Stimulated activated naive CD8-positive, alpha-beta T cell treated with anti-CD3 and anti-CD28 coated beads, Interleukin-15, Interleukin-2, amounts not matched to agents 100 ng/mL and 50 ng/mL, for 24 hours (primary cell): ENCODE measurements around the gene BAIAP2.

Experiments
- H3K27ac Mint-ChIP-seq: one replicate; pipeline ENCODE4 v1.8.0; 2021; ENCODE audit warnings: mild to moderate bottlenecking, mixed read lengths
- H3K27me3 Mint-ChIP-seq: one replicate; pipeline ENCODE4 v1.8.0; 2021; ENCODE audit warnings: mixed read lengths
- H3K36me3 Mint-ChIP-seq: one replicate; pipeline ENCODE4 v1.8.0; 2021; ENCODE audit warnings: low read depth, mixed read lengths
- H3K4me1 Mint-ChIP-seq: one replicate; pipeline ENCODE4 v1.8.0; 2021; ENCODE audit warnings: low read depth, mixed read lengths
- H3K4me3 Mint-ChIP-seq: one replicate; pipeline ENCODE4 v1.8.0; 2021; ENCODE audit warnings: mild to moderate bottlenecking, mixed read lengths
- H3K9me3 Mint-ChIP-seq: one replicate; pipeline ENCODE4 v1.8.0; 2021; ENCODE audit warnings: mixed read lengths

BAIAP2 gene

DNA sequence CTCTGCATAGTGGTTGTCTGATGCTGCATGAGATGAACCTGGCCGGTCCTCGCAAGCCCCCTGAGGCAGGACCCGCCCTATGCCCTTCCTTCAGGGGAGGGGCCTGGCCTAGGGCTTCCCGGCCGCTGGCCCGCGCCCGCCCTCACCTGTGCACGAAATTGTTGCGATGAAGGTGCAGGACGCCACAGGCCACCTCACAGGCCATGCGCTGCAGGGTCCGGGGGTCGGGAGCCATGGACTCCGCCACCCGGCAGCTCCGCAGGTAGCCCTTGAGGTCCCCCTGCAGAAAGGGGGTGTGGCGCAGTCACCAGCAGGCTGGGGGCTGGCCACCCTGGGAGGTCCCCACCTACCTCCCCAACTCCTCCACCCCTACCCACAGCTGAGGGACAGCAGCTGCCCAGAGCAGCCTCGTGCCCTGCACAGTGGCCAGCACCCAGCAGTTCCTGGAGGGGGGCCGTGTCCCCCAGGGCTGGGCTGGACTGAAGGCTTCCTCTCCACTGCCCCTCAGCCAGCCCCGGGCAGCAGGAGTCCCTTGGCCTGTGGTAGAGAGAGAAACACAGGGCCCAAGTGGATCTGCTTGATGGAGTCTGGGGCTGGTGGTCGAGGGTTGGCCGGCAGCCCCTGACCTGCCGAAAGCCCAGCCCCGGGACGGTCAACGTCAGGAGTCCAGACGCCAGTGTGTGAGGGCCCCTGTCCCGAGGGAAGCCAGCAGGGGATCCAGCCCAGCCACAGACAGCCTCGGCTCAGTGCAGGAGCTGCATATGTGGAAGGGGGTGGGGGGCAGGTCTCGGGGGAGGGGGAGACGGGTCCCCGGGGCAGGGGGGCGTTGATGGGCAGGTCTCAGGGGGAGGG, 91.6 kb downstream of the BAIAP2 start:
- Mint-ChIP-seq H3K27ac (no peak overlapping the region), H3K27me3 (no peaks in the 10 kb centered on the region), H3K4me3 (no peak overlapping the region), H3K36me3 (no peaks in the 10 kb centered on the region), H3K4me1 (no peaks in the 10 kb centered on the region), H3K9me3 (no peaks in the 10 kb centered on the region)

DNA sequence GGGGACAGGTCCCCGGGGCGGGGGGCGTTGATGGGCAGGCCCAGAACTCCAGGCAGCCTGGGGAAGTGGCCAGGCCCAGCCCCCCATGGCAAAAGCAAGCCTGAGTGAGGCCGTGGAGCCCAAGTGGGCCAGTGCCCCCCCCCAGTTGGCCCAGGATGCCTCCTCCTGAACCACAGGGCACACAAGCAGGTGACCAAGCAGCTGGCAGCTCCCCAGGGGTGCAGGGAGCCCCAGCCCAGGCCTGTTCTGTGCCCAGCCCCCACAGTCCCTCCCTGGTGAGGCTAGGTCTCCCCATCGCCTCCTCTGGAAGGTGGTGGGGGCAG, 92.1 kb downstream of the BAIAP2 start:
- no peaks in the 10 kb centered on the region for H3K36me3 Mint-ChIP-seq
- H3K9me3 Mint-ChIP-seq = no peaks in the 10 kb centered on the region
- H3K4me1 Mint-ChIP-seq = no peaks in the 10 kb centered on the region
- H3K27ac Mint-ChIP-seq = no peak overlapping the region
- H3K27me3 Mint-ChIP-seq = no peaks in the 10 kb centered on the region
- H3K4me3 Mint-ChIP-seq = no peak overlapping the region

DNA sequence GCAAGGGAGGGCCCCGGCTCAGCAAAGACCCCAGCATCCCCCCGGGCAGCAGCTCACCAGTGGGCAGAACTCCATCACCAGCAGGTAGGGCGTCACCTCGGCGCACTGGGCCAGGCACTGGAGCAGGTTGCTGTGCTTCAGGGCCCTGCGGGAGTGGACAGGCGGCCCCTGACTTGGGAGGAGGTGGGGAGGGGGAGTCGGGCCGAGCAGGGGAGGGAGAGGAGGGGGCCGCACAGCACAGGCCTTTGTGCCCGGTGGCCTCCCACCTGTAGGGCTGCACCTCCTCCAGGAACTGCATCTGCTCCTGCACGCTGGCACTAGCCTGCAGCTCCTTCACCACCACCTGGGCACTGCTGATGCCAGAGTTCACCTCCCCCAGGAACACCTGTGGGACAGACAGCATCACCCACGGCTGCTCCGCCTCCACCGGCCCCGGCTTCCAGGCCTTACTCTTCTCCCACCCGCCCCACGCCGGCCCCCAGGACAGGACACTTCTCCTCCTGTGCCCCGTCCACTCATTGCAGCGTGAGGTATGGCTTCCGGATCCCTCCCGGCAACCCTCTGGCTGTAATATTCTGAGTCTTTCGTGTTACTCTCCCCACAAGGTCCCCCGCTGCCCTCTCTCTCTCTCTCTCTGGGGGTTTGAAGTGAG, 92.7 kb downstream of the BAIAP2 start:
- no peaks in the 10 kb centered on the region for H3K27me3 Mint-ChIP-seq
- H3K4me1 Mint-ChIP-seq = no peaks in the 10 kb centered on the region
- no peaks in the 10 kb centered on the region for H3K9me3 Mint-ChIP-seq
- H3K36me3 Mint-ChIP-seq = no peaks in the 10 kb centered on the region
- H3K4me3 Mint-ChIP-seq = no peak overlapping the region
- no peak overlapping the region for H3K27ac Mint-ChIP-seq

DNA sequence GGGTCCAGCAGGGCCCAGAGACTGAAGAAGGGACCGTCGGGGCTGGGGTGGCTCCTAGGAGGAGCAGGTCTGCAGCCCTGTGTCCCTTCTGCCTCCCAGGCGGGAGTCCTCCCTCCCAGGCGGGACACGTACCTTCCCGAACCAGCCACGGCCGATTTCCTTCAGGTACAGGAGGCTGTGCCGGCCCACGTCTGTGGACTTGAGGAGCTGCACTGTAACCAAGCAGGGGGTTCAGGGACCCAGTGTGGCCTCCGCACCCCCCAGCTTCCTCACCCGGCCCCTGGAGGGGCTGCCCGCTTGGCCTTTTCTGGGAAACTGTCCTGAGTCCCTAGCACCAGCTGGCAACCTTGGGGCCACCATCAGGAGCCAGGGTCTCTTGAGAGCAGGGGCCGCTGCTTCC, 93.4 kb downstream of the BAIAP2 start:
- no peaks in the 10 kb centered on the region for H3K36me3 Mint-ChIP-seq
- no peaks in the 10 kb centered on the region for H3K9me3 Mint-ChIP-seq
- H3K27me3 Mint-ChIP-seq = no peaks in the 10 kb centered on the region
- H3K4me3 Mint-ChIP-seq = no peak overlapping the region
- H3K4me1 Mint-ChIP-seq = no peaks in the 10 kb centered on the region
- H3K27ac Mint-ChIP-seq = no peak overlapping the region

DNA sequence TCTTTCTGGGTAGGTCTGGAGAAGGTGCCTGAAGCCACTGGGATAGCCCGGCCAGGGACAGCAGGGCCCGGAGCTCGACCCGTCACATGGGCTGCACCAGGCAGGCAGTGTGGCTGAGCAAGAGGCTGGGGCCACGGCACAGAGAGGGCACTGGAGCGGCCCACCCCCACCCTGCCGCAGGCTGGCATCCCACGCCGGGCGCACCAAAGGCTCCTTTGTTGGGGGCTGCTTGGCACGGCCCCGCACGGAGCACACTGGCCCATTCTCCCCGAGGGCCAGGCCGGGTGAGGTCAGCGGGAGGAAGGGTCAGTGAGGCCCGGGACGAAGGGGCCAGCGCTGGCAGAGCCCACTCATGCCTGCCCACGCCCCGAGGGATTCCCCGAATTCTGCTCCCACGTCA, 93.8 kb downstream of the BAIAP2 start:
- Mint-ChIP-seq H3K27ac (no peak overlapping the region), H3K4me3 (no peak overlapping the region), H3K36me3 (no peaks in the 10 kb centered on the region), H3K27me3 (no peaks in the 10 kb centered on the region), H3K4me1 (no peaks in the 10 kb centered on the region), H3K9me3 (no peaks in the 10 kb centered on the region)

DNA sequence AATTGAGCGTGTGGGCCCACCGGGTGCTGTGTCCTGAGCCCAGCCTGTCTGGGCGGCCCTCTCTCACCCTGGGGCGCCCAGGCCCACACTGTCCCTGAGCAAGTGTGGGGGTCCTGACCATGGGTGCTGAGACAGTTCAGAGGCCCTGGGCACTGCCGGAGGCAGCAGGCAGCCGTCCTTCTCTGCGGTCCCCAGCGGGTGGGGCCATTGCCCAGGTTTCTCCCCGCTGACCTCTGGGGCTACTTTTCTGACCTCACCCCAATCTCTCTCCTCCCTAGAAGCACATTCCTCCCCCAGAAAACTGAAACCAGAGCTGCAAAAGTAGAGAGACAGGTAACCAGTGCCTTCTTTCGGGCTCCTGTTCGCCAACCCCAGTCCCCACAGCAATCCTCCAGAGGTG, 94.3 kb downstream of the BAIAP2 start:
- Mint-ChIP-seq H3K27me3 (no peaks in the 10 kb centered on the region), H3K4me3 (no peak overlapping the region), H3K4me1 (no peaks in the 10 kb centered on the region), H3K36me3 (no peaks in the 10 kb centered on the region), H3K27ac (no peak overlapping the region), H3K9me3 (no peaks in the 10 kb centered on the region)

DNA sequence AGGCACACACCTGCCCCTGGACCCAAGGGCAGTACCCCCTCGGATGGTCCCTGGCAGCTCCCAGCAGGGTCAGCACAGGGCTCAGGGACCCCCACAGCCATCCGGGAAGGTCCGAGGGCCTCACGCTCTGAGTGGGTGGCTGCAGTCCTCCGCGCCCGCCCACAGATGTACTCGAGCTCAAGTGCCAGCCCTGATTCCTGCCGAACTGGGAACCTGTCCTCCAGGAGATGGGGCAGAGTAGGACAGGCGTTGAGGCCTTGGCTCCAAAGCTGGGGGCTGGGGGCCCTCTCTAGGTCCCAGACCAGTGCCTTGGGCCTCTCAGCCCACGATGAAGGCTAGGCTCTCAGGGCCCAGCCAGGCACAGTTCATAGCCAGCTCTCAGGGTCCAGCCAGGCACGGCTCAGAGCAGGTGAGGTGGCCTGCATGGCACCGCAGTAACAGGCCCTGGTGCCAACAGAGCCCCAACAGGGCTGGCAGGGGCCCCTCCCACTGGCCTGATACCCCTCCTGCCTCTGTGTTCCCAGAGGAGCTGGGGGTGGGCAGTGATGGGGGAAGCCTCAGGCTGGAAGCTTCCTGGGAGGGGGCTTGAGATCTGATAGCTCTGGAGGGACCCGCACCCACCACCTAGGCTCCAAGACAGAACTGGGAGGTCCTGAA, 94.9 kb downstream of the BAIAP2 start:
- Mint-ChIP-seq H3K27me3 (no peaks in the 10 kb centered on the region), H3K4me1 (no peaks in the 10 kb centered on the region), H3K27ac (no peak overlapping the region), H3K4me3 (no peak overlapping the region), H3K9me3 (no peaks in the 10 kb centered on the region), H3K36me3 (no peaks in the 10 kb centered on the region)

DNA sequence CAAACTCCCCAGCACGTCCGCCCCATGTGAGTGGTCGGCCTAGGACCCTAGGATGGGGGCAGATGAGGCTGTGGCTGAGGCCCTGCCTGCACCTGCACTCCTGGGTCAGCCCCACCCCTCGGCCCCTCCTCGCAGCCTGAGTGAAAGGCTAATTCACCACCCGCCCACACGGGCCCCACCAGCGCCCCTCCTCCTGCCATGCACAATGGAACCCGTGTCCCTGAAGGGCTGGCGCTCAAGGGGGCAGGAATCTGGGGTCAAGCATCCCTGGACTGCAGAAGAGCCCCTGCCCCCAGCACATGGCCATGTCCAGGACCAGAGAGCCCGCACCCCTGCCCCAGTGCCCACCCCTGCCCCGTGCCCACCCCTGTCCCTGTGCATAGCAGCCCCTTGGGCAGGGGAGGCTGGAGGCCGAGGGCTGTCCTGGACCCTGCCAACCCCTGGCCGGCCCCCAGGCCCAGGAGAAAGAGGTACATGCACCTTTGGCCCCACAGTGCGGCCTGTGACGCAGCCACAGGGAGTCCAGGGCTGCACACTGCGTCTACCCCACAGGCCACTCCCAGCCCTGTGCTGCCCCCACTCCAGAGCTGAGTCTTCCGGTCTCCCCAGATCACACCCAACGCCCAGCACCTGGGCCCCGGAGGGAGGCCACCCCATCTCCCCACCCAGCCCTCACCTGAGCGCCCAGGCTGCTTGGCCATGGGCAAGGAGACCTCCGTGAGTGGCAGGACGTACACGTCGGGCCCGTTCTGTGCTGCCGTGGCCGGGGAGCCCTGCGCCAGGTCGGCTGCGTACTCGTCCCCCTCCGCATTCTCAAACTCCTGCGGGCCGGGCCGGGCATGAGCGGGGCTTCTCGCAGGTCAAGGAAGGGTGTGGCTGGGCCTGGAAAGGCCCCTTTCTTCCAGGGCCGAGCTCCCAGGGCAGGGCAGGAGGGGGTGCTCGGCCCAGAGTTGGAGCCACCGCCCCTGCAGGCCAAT, 95.7 kb downstream of the BAIAP2 start:
- no peaks in the 10 kb centered on the region for H3K4me1 Mint-ChIP-seq
- no peak overlapping the region for H3K4me3 Mint-ChIP-seq
- no peaks in the 10 kb centered on the region for H3K36me3 Mint-ChIP-seq
- no peak overlapping the region for H3K27ac Mint-ChIP-seq
- H3K27me3 Mint-ChIP-seq = no peaks in the 10 kb centered on the region
- H3K9me3 Mint-ChIP-seq = no peaks in the 10 kb centered on the region

DNA sequence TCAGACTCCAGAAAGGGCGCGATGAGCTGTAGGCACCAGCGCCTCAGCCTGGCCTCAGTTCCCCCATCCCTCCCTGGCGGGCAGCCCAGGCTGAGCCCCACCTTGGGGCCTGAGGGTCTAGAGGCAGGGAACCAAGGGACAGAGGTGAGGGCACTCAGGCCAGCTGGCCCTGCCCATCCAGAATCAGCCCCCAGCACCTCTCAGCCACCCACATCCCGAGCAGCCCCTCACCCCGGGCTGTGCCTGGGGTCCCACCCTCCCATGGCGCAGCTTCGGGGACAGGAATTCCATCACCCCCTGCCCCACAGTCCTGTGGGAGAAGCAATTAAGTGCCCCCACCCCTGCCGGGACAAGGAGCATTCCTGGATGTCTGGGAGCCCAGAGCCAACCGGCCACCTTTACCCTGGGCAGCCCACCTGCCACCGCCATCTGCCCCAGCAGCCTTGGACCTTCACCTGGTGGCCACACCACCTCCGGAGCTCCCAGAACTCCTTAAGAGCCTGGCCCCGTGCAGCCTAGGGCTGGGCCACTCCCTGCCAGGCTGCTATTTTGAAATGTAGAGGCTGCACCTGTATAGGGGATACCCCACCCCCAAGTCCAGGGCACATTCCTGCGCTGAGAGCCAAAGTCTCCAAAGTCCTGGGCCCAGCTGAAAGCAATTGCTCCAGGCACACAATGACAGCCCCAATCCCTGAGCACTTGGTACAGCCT, 96.7 kb downstream of the BAIAP2 start:
- H3K27me3 Mint-ChIP-seq = no peaks in the 10 kb centered on the region
- H3K36me3 Mint-ChIP-seq = no peaks in the 10 kb centered on the region
- H3K27ac Mint-ChIP-seq = no peak overlapping the region
- H3K4me1 Mint-ChIP-seq = no peaks in the 10 kb centered on the region
- H3K4me3 Mint-ChIP-seq = no peak overlapping the region
- H3K9me3 Mint-ChIP-seq = no peaks in the 10 kb centered on the region

DNA sequence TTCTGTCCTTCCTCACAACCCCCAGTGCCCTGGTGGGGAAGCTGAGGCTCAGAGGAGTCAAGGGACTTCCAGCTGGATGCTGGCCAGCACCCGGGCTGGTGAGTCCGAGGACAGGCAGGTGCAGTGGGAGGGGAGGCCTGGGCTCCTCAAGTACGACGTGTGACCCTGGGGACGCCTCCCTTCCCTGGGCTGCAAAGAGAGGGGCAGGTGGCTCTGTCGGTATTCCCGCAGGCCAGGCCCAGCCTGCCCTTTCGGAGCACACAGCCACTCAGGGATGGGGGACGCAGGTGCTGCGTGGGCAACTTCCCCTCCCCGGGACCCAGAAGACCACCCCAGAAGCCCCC, 97.2 kb downstream of the BAIAP2 start:
- Mint-ChIP-seq H3K27me3 (no peaks in the 10 kb centered on the region), H3K36me3 (no peaks in the 10 kb centered on the region), H3K27ac (no peak overlapping the region), H3K4me1 (no peaks in the 10 kb centered on the region), H3K9me3 (no peaks in the 10 kb centered on the region), H3K4me3 (no peak overlapping the region)

DNA sequence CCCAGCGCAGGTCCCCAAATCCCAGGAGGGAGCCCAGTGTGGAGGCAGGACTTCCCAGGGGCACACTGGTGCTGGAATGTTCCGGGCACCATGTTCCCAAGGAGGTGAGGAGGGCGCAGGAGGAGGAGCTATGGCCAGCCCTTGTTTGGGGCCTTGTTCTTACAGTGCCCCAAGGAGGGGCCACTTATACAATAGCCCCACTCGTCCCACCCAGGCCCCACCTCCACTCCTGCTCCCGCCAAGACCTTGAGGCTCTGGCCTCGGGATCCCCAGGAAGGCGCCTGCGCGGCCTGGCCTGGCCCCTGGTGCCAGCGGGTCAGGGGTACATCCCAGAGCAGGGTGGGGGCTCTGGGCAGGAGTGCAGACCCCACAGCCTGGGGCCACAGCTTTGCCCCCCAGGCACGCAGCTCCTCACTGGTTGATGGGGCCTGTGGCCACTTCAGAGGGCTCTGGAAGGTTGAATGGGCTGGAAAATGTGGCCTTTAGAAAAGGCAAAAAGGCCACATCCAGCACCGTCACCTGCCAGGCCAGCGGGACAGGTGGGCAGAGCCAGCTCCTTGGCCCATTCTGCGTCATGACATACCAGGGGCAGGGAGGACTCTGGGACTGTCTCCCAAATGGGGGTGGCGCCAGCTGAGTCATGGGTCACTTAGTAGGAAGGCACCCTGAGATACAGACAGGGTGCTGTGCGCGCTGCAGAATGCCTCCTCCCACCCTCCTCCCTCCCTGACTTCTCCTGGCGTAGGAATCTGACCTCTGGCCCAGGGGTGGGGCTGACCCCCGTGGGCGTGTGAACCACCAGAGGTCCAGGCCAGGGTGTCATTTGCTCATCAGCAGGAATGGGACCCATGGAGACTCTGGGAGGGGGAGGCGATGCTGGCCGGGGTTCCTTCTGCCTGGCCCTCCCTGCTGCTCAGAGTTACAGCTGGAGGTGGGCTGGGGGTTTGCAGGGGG, 98.1 kb downstream of the BAIAP2 start:
- Mint-ChIP-seq H3K4me1 (no peaks in the 10 kb centered on the region), H3K9me3 (peaks cover 7% of the 10 kb centered on the region), H3K27ac (no peak overlapping the region), H3K27me3 (no peaks in the 10 kb centered on the region), H3K4me3 (no peak overlapping the region), H3K36me3 (no peaks in the 10 kb centered on the region)

DNA sequence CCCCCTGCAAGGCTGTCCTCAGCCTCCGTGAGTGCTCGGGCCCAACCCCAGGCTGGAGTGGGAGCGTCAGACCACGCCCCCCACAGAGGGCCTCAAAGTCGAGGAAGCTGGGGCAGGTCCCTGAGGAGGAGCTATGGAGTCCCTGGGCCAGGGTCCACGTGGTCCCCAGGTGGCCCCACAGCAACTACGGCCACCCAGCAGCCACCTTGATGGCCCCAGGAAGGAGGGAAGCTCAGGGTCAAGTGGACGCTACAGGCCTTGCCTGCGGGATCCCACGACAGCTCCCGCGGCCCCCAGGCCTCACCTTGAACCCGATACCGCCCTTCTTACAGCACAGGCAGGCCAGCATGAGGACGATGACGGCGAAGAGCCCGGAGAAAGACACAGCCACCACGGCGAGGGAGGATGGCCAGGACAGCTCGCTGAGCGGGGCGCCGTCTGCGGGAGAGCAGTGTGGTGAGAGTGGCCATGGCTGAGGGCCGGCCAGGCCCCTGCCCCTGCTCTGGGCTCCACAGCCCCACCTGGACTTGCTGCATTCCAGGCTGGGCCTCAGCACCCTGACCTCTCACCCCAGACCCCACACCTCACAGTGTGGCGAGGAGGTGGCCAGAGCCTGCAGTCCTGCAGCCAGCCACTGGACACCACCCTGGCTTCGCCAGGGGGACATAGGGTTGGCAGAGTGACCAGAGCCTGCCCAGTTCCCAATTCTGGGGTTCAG, 99.3 kb downstream of the BAIAP2 start:
- H3K27me3 Mint-ChIP-seq = no peaks in the 10 kb centered on the region
- H3K4me1 Mint-ChIP-seq = peaks cover 3% of the 10 kb centered on the region
- no peaks in the 10 kb centered on the region for H3K36me3 Mint-ChIP-seq
- H3K4me3 Mint-ChIP-seq = no peak overlapping the region
- H3K27ac Mint-ChIP-seq = no peak overlapping the region
- peaks cover 14% of the 10 kb centered on the region for H3K9me3 Mint-ChIP-seq
